H1 (cell line): Measurements from ENCODE around the gene TEX54. TPM values are rescaled to one million over a fixed set of nuclear protein-coding genes. Genes with fewer than 3 reads are reported as not detected.

Experiments used
- ASH2L ChIP-seq: fragments of 200-600, 300-600 bp; sonication (generic); IDR thresholded peaks from one replicate; pipeline ENCODE4 v1.7.1; 2017; ENCODE audit warnings: low read length
- BCL11A ChIP-seq, 2 experiments: IDR thresholded peaks; one replicate each; pipeline ENCODE4 v1.6.1; 2011; ENCODE audit warnings: low read depth in 2 of 2, low read length in 2 of 2, mild to moderate bottlenecking in 2 of 2
- CTCF ChIP-seq, 3 experiments: IDR thresholded peaks; 1 replicate in 2 of 3; 2 replicates in 1 of 3; pipeline versions ENCODE4 v1.5.1 to v1.6.1; 2011; ENCODE audit warnings: low read length in 3 of 3, mild to moderate bottlenecking in 3 of 3, inconsistent platforms in 2 of 3, low read depth in 1 of 3, moderate library complexity in 1 of 3; ENCODE audit not compliant: insufficient read depth in 1 of 3; ENCODE audit errors: control extremely low read depth in 1 of 3
- EZH2 ChIP-seq: fragments of 200-600 bp; sonication (generic); IDR thresholded peaks from 2 replicates; pipeline ENCODE4 v1.7.1; 2012; ENCODE audit warnings: low read depth, mild to moderate bottlenecking, moderate library complexity, low read length, inconsistent platforms; ENCODE audit not compliant: severe bottlenecking
- JUND ChIP-seq: IDR thresholded peaks from 2 replicates; pipeline ENCODE4 v1.6.1; 2011; ENCODE audit warnings: mild to moderate bottlenecking, improper control_type of control experiment, low read length
- KDM1A ChIP-seq: fragments of 200-600, 300-600 bp; sonication (generic); IDR thresholded peaks from 2 replicates; pipeline ENCODE4 v1.7.1; 2016; ENCODE audit warnings: mild to moderate bottlenecking, low read length, borderline replicate concordance
- RFX5 ChIP-seq: IDR thresholded peaks from 2 replicates; pipeline ENCODE4 v1.6.1; 2011; ENCODE audit warnings: low read depth, low read length, improper control_type of control experiment, borderline replicate concordance
- TCF12 ChIP-seq: IDR thresholded peaks from 2 replicates; pipeline ENCODE4 v1.6.1; 2011; ENCODE audit warnings: low read depth, mild to moderate bottlenecking, low read length
- USF2 ChIP-seq: IDR thresholded peaks from 2 replicates; pipeline ENCODE4 v1.6.1; 2011; ENCODE audit warnings: low read length, improper control_type of control experiment
- YY1 ChIP-seq: IDR thresholded peaks from 2 replicates; pipeline ENCODE4 v1.6.1; 2011; ENCODE audit warnings: low read depth, mild to moderate bottlenecking, low read length
- polyA plus RNA-seq, 7 experiments: library from polyadenylated mRNA; depleted of rRNA in 3 of 7; stranded (reverse) in 5 of 7; unstranded in 2 of 7; fragments of >200 nt in 5 of 7; fragments of 200-250 nt in 2 of 7; gene quantifications; 1 replicate in 5 of 7; 2 replicates in 1 of 7; 4 replicates in 1 of 7; pipeline versions ENCODE4 v1.2.1 to v1.2.3, GENCODE V29; 2011 to 2013; ENCODE audit warnings: missing spikeins in 2 of 7, mixed read lengths in 2 of 7
- total RNA-seq: library from RNA; stranded (reverse); fragmentation: NEBNext Ultra II Directional; extraction: Animal tissue kit (Norgen Biotek cat#: 25700); gene quantifications from 2 replicates; pipeline ENCODE4 v1.2.1, GENCODE V29; 2021

TEX54 gene
- total and polyA plus RNA-seq, 2 of the 8 experiments (the other 6 are each of a cell fraction or from before 2014, with no cell fraction given) = 1.2 TPM; not detected in 1

- TF ChIP-seq CTCF (IDR thresholded peaks at IDR 0.05; ENCODE audit: control extremely low read depth in 1 of 3, insufficient read depth in 1 of 3, low read depth in 1 of 3, low read length in 3 of 3) (no peak), EZH2 (no peak), YY1 (no peak; the same call in 1 of the 2 replicates), ASH2L (no peak), KDM1A (no peak), JUND (peak; percentile 82), TCF12 (peak; percentile 77; the same call in 1 of the 2 replicates), RFX5 (no peak), USF2 (no peak), BCL11A (IDR thresholded peaks at IDR 0.05; ENCODE audit: low read depth in 2 of 2, low read length in 2 of 2) (peak in 1 of 2 experiments; percentile 68)
Observed at GRCh38 chr11:62841361-62842170, 8.9 kb upstream of the TEX54 start (continued).
